Measurements from ENCODE around the gene SMARCA2.

Gene SMARCA2

DNA sequence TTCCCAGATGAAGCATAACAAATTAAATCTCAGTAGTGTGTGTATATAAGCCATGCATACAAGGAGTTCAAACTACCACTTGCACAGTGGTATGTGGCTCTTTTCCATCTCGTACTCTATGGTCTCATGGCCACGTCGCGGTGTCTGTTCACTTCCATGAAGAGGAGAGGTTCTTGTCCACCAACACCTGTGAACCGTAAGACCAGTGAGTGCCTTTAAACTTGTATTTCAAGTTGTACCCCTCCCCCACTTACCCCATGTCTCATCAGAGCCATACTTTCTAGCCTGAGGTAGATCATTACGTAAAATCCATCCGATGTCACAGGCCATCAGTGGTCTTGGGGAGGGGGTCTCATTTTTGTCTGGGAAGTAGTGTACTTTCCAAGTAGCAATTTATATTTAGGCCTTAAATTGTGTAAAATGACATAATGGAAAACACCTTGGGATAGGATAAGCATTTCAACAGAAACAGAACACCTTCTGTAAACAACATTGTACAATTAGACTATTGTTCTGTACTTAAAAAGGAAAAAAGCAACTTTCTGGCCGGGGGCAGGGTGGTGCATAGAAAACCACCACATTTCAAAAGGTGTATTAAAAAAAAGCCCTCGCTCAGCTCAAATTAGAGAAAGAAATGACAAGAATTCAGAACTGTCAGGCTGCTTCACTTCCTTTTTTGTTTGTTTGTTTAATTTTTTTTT lies 163.0 kb downstream of the SMARCA2 start:
- TF ChIP-seq, protein P1, sequence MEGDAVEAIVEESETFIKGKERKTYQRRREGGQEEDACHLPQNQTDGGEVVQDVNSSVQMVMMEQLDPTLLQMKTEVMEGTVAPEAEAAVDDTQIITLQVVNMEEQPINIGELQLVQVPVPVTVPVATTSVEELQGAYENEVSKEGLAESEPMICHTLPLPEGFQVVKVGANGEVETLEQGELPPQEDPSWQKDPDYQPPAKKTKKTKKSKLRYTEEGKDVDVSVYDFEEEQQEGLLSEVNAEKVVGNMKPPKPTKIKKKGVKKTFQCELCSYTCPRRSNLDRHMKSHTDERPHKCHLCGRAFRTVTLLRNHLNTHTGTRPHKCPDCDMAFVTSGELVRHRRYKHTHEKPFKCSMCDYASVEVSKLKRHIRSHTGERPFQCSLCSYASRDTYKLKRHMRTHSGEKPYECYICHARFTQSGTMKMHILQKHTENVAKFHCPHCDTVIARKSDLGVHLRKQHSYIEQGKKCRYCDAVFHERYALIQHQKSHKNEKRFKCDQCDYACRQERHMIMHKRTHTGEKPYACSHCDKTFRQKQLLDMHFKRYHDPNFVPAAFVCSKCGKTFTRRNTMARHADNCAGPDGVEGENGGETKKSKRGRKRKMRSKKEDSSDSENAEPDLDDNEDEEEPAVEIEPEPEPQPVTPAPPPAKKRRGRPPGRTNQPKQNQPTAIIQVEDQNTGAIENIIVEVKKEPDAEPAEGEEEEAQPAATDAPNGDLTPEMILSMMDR (conservative IDR thresholded peaks at IDR 0.05; ENCODE audit: control insufficient read depth, insufficient read depth, low read depth, low read length) = no peak
- DNase-seq (ENCODE audit: low read depth) = no peak
- H3K4me3 ChIP-seq (ENCODE audit: control insufficient read depth, low read depth, low read length) = no peak overlapping the region

GRCh38 chr9:2179567-2179966 lies 164.4 kb downstream of the SMARCA2 start:
- no peak overlapping the region for H3K4me3 ChIP-seq (ENCODE audit: control insufficient read depth, low read depth, low read length)
- TF ChIP-seq, protein P1 (conservative IDR thresholded peaks at IDR 0.05; ENCODE audit: control insufficient read depth, insufficient read depth, low read depth, low read length) = no peak
- no peak for DNase-seq (ENCODE audit: low read depth)

- no peak for DNase-seq (ENCODE audit: low read depth)
- no peak overlapping the region for H3K4me3 ChIP-seq (ENCODE audit: control insufficient read depth, low read depth, low read length)
- TF ChIP-seq, protein P1 (conservative IDR thresholded peaks at IDR 0.05; ENCODE audit: control insufficient read depth, insufficient read depth, low read depth, low read length) = no peak
Measured at GRCh38 chr9:2180154-2180553, 165.0 kb downstream of the SMARCA2 start.

GRCh38 chr9:2180704-2181103 lies 165.6 kb downstream of the SMARCA2 start:
- TF ChIP-seq, protein P1 (conservative IDR thresholded peaks at IDR 0.05; ENCODE audit: control insufficient read depth, insufficient read depth, low read depth, low read length) = no peak
- H3K4me3 ChIP-seq (ENCODE audit: control insufficient read depth, low read depth, low read length) = no peak overlapping the region
- DNase-seq (ENCODE audit: low read depth) = no peak

DNA sequence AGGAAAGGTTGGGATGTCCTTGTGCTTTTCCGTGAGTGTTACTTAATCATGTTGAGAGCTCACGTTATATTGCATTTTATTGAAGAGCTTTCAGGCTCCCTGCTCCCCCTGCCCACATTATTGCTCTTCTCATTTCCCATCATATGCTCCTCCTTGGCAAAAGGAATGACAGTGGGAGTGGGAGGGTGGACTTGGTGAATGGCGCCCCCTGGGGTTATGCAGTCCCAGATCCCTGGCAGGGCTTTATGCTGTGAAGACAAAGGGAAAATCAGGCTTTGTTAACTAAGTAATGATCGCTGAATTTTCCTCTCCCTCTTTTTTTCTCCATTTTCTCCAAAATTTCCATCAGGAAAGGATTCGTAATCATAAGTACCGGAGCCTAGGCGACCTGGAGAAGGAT lies 166.6 kb downstream of the SMARCA2 start:
- peak; percentile 44 for DNase-seq (ENCODE audit: low read depth)
- TF ChIP-seq, protein P1 (conservative IDR thresholded peaks at IDR 0.05; ENCODE audit: control insufficient read depth, insufficient read depth, low read depth, low read length) = peak; percentile 62
- no peak overlapping the region for H3K4me3 ChIP-seq (ENCODE audit: control insufficient read depth, low read depth, low read length)

GRCh38 chr9:2190939-2191608 lies 175.9 kb downstream of the SMARCA2 start:
- DNase-seq (ENCODE audit: low read depth) = no peak
- TF ChIP-seq, protein P1 (conservative IDR thresholded peaks at IDR 0.05; ENCODE audit: control insufficient read depth, insufficient read depth, low read depth, low read length) = no peak

More at GRCh38 chr9:2190939-2191608, 175.9 kb downstream of the SMARCA2 start:
- no peak overlapping the region for H3K4me3 ChIP-seq (ENCODE audit: control insufficient read depth, low read depth, low read length)
